ENCODE measurements around the gene TAPBPL.

Gene TAPBPL

DNA sequence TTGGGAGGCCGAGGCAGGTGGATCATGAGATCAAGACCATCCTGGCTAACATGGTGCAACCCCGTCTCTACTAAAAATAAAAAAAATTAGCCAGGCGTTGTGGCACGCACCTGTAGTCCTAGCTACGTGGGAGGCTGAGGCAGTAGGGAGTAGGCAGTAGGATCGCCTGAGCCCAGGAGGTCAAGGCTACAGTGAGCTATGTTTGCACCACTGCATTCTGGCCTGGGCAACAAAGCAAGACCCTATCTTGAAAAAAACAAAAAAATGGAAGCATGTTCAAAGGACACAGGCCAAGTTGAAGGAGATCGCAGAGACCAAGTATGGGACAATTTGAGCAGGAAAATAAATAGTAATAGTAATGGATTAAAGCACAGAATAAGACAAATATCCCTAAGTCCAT lies 56.2 kb downstream of the TAPBPL start:
- no peaks in the 10 kb centered on the region for H3K9me3 ChIP-seq (ENCODE audit: control insufficient read depth, low read depth, low read length)
- H3K27me3 ChIP-seq (ENCODE audit: control insufficient read depth, insufficient read depth, low read length): no peaks in the 10 kb centered on the region
- no peak overlapping the region for H3K27ac ChIP-seq (ENCODE audit: low read length)
- H3K36me3 ChIP-seq (ENCODE audit: control insufficient read depth, low read depth, low read length): peaks cover 52% of the 10 kb centered on the region
- H3K9ac ChIP-seq (ENCODE audit: low read length): no peak overlapping the region
- H3K4me1 ChIP-seq (ENCODE audit: control insufficient read depth, low read depth, low read length): peaks cover 9% of the 10 kb centered on the region
- no peak overlapping the region for H3K4me3 ChIP-seq (ENCODE audit: low read length)

Data from iPS-18a (cell line).